MCF 10A (cell line): ENCODE measurements around the gene PIK3R5. TPM values are rescaled to one million over a fixed set of nuclear protein-coding genes. Genes with fewer than 3 reads are reported as not detected.

Experiments
- BruUV-seq: library from RNA; stranded (reverse); fragments of 400-500 nt; replicated peaks from 2 replicates; lab custom pipeline; 2021; lab: Mats Ljungman, UMichigan
- CTCF ChIA-PET: fragments of 300-600 bp; sonication (Branson Sonifier 250); formaldehyde crosslinking; extraction: SDS; loops from one replicate; lab custom pipeline; 2021; ENCODE audit warnings: antibody characterized with exemption, inconsistent platforms; lab: Yijun Ruan, JAX
- POLR2A ChIA-PET: fragments of 300-600, 350-650 bp; sonication (Branson Sonifier 250); formaldehyde crosslinking; extraction: SDS; loops from one replicate; lab custom pipeline; 2020; ENCODE audit warnings: antibody characterized with exemption, inconsistent platforms; lab: Yijun Ruan, JAX
- DNase-seq: peaks from one replicate; pipeline ENCODE4 v3.0.0-alpha.2; 2018; ENCODE audit not compliant: unreplicated experiment
- H3K27ac Mint-ChIP-seq: one replicate; pipeline ENCODE4 v1.8.0; 2022; ENCODE audit warnings: mild to moderate bottlenecking, low read depth, mixed read lengths; ENCODE audit not compliant: unreplicated experiment
- H3K27me3 Mint-ChIP-seq: one replicate; pipeline ENCODE4 v1.8.0; 2022; ENCODE audit warnings: mixed read lengths; ENCODE audit not compliant: insufficient read depth, unreplicated experiment
- H3K36me3 Mint-ChIP-seq: one replicate; pipeline ENCODE4 v1.8.0; 2022; ENCODE audit warnings: mild to moderate bottlenecking, moderate library complexity, mixed read lengths; ENCODE audit not compliant: insufficient read depth, unreplicated experiment
- H3K4me1 Mint-ChIP-seq: one replicate; pipeline ENCODE4 v1.8.0; 2022; ENCODE audit warnings: mixed read lengths; ENCODE audit not compliant: insufficient read depth, unreplicated experiment
- H3K4me3 Mint-ChIP-seq: one replicate; pipeline ENCODE4 v1.8.0; 2022; ENCODE audit warnings: mild to moderate bottlenecking, moderate library complexity, mixed read lengths; ENCODE audit not compliant: unreplicated experiment
- H3K9me3 Mint-ChIP-seq: one replicate; pipeline ENCODE4 v1.8.0; 2022; ENCODE audit warnings: mixed read lengths; ENCODE audit not compliant: unreplicated experiment
- CTCF ChIP-seq: fragments of 200-600 bp; IDR thresholded peaks from one replicate; pipeline ENCODE4 v1.8.0; 2022; ENCODE audit warnings: antibody characterized with exemption, mild to moderate bottlenecking; ENCODE audit not compliant: unreplicated experiment
- intact Hi-C: fragments of 100-400 bp; cut with micrococcal nuclease; formaldehyde crosslinking; loops from 2 replicates; pipeline ENCODE4 v1.14.1; 2022
- total RNA-seq: library from RNA; stranded (reverse); gene quantifications from 2 replicates; pipeline ENCODE4 v1.2.3, GENCODE V29; 2022

PIK3R5 gene
- total RNA-seq, 1 experiment from 2014 or later, result not detected

- no peak for TF ChIP-seq CTCF
- ChIA-PET CTCF (interaction anchor here (1.0 kb wide), 1 partner anchor 54 kb away, joined by 3 read pairs; no protein-coding TSS in a partner anchor), POLR2A (no interaction called here)
- no peak overlapping the region for H3K27ac Mint-ChIP-seq
- peaks cover 9% of the 10 kb centered on the region for H3K4me1 Mint-ChIP-seq
- intact Hi-C loops, result no loop called here
- H3K27me3 Mint-ChIP-seq, result no peaks in the 10 kb centered on the region
- DNase-seq, result no peak
- BruUV-seq, result no TSS peak
- H3K9me3 Mint-ChIP-seq, result peaks cover 8% of the 10 kb centered on the region
- H3K36me3 Mint-ChIP-seq, result no peaks in the 10 kb centered on the region
- H3K4me3 Mint-ChIP-seq, result no peak overlapping the region
Measured at GRCh38 chr17:8838551-8839095, 126.9 kb downstream of the PIK3R5 start.

- H3K27ac Mint-ChIP-seq, result no peak overlapping the region
- H3K4me1 Mint-ChIP-seq, result peaks cover 9% of the 10 kb centered on the region
- H3K27me3 Mint-ChIP-seq, result no peaks in the 10 kb centered on the region
- H3K36me3 Mint-ChIP-seq, result no peaks in the 10 kb centered on the region
- ChIA-PET CTCF (no interaction called here), POLR2A (no interaction called here)
- H3K4me3 Mint-ChIP-seq, result no peak overlapping the region
- peak; percentile 56 for DNase-seq
- no peak for TF ChIP-seq CTCF
- peaks cover 8% of the 10 kb centered on the region for H3K9me3 Mint-ChIP-seq
- intact Hi-C loops, result no loop called here
- no TSS peak for BruUV-seq
Measured at GRCh38 chr17:8837563-8838075, 127.9 kb downstream of the PIK3R5 start.

GRCh38 chr17:8836821-8837562 is 128.5 kb downstream of the PIK3R5 start:
- CTCF ChIA-PET, result interaction anchor here (0.6 to 1.6 kb wide), 2 partner anchors 13 to 161 kb away, joined by 4 read pairs; no protein-coding TSS in a partner anchor
- H3K36me3 Mint-ChIP-seq, result no peaks in the 10 kb centered on the region
- no peak overlapping the region for H3K27ac Mint-ChIP-seq
- peaks cover 8% of the 10 kb centered on the region for H3K9me3 Mint-ChIP-seq
- no peak for DNase-seq
- BruUV-seq, result no TSS peak
- POLR2A ChIA-PET, result no interaction called here
- intact Hi-C loops, result no loop called here
- H3K4me3 Mint-ChIP-seq, result no peak overlapping the region
- TF ChIP-seq CTCF, result no peak
- H3K4me1 Mint-ChIP-seq, result peaks cover 9% of the 10 kb centered on the region
- H3K27me3 Mint-ChIP-seq, result no peaks in the 10 kb centered on the region

- H3K27ac Mint-ChIP-seq, result no peak overlapping the region
- intact Hi-C loops, result no loop called here
- no peak for TF ChIP-seq CTCF
- H3K4me3 Mint-ChIP-seq, result no peak overlapping the region
- H3K4me1 Mint-ChIP-seq, result peaks cover 9% of the 10 kb centered on the region
- H3K36me3 Mint-ChIP-seq, result no peaks in the 10 kb centered on the region
- DNase-seq, result no peak
- ChIA-PET CTCF (interaction anchor here (0.6 to 1.6 kb wide), 2 partner anchors 15 to 162 kb away, joined by 4 read pairs; no protein-coding TSS in a partner anchor), POLR2A (no interaction called here)
- H3K9me3 Mint-ChIP-seq, result peaks cover 8% of the 10 kb centered on the region
- H3K27me3 Mint-ChIP-seq, result no peaks in the 10 kb centered on the region
- BruUV-seq, result no TSS peak
Measured at GRCh38 chr17:8835631-8836364, 129.7 kb downstream of the PIK3R5 start.
